ENCODE results near the gene EFHC1.

Gene EFHC1

GRCh38 chr6:52537001-52537753, 117.0 kb downstream of the EFHC1 start:
- no peak for DNase-seq (ENCODE audit: low read depth)
- TF ChIP-seq MYC (IDR thresholded peaks at IDR 0.05; ENCODE audit: low read depth, low read length): no peak
- TF ChIP-seq, protein P1, sequence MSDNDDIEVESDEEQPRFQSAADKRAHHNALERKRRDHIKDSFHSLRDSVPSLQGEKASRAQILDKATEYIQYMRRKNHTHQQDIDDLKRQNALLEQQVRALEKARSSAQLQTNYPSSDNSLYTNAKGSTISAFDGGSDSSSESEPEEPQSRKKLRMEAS (IDR thresholded peaks at IDR 0.05; ENCODE audit: low read depth, low read length): no peak
- TF ChIP-seq POLR2A (IDR thresholded peaks at IDR 0.05; ENCODE audit: extremely low read depth, insufficient read length): no peak
- TF ChIP-seq, protein P2, sequence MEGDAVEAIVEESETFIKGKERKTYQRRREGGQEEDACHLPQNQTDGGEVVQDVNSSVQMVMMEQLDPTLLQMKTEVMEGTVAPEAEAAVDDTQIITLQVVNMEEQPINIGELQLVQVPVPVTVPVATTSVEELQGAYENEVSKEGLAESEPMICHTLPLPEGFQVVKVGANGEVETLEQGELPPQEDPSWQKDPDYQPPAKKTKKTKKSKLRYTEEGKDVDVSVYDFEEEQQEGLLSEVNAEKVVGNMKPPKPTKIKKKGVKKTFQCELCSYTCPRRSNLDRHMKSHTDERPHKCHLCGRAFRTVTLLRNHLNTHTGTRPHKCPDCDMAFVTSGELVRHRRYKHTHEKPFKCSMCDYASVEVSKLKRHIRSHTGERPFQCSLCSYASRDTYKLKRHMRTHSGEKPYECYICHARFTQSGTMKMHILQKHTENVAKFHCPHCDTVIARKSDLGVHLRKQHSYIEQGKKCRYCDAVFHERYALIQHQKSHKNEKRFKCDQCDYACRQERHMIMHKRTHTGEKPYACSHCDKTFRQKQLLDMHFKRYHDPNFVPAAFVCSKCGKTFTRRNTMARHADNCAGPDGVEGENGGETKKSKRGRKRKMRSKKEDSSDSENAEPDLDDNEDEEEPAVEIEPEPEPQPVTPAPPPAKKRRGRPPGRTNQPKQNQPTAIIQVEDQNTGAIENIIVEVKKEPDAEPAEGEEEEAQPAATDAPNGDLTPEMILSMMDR (IDR thresholded peaks at IDR 0.05; ENCODE audit: low read depth, low read length): no peak
- no peak overlapping the region for H3K4me3 ChIP-seq (ENCODE audit: low read depth, low read length)

DNA sequence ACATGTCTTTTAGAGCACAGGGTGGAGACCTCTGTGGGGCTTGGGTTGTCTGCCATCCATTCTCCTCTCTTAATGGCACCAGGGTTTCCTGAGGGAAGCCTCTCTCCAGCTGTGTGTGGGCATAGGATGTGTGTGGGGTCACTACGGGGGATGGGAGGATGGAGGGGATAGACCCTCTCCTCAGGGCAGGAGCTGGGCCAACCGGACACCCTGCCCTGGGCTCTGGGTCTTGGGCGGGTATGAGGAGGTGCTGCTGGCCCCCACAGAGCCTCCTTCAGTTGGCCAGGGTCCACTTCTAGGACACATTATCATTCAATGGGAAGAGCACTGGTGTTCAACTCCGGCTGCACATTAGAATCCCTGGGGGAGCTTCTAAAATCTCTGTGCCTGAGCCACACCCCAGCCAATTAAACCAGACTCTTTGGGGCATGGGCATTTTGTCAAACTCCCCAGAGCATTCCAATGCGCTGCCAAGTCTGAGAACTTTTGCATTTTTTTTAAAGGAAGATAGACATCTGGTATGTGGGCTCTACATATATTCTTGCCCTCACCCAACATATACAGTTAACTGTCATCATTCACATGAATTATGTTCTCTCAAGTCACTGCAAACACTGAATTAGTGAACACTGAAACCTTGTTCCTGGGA, 118.2 kb downstream of the EFHC1 start:
- DNase-seq (ENCODE audit: low read depth): no peak
- no peak overlapping the region for H3K4me3 ChIP-seq (ENCODE audit: low read depth, low read length)

DNA sequence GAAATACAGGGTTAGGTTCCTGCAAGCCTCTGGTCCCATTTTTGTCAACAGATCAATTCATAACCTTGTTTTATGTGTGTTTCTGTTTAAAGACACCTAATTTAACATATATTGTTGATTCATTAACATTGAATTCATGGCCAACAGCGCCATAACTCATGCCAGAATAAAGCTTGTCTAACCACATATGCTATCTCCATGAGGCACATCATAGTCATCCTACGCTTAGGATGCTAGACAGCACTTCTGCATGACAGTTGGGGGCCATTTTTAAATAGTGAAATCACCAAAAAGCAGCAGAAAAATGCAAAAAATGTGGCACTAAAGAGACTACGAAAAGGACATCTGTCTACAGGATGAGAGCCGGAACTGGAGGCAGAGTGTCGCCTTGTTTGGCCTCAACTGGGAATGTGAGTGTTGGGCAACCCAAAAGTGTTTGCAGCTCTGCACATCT, 118.8 kb downstream of the EFHC1 start:
- DNase-seq (ENCODE audit: low read depth): no peak
- TF ChIP-seq, protein P1 (IDR thresholded peaks at IDR 0.05; ENCODE audit: low read depth, low read length): no peak
- TF ChIP-seq MYC (IDR thresholded peaks at IDR 0.05; ENCODE audit: low read depth, low read length) (no peak), POLR2A (IDR thresholded peaks at IDR 0.05; ENCODE audit: extremely low read depth, insufficient read length) (no peak)
- TF ChIP-seq, protein P2 (IDR thresholded peaks at IDR 0.05; ENCODE audit: low read depth, low read length): no peak

More for the DNA sequence above, 118.2 kb downstream of the EFHC1 start:
- TF ChIP-seq, protein P1 (IDR thresholded peaks at IDR 0.05; ENCODE audit: low read depth, low read length): no peak
- TF ChIP-seq MYC (IDR thresholded peaks at IDR 0.05; ENCODE audit: low read depth, low read length) (no peak), POLR2A (IDR thresholded peaks at IDR 0.05; ENCODE audit: extremely low read depth, insufficient read length) (no peak)
- TF ChIP-seq, protein P2 (IDR thresholded peaks at IDR 0.05; ENCODE audit: low read depth, low read length): no peak

GRCh38 chr6:52539607-52540006, 119.5 kb downstream of the EFHC1 start:
- TF ChIP-seq POLR2A (IDR thresholded peaks at IDR 0.05; ENCODE audit: extremely low read depth, insufficient read length) (no peak), MYC (IDR thresholded peaks at IDR 0.05; ENCODE audit: low read depth, low read length) (no peak)
- TF ChIP-seq, protein P1 (IDR thresholded peaks at IDR 0.05; ENCODE audit: low read depth, low read length): no peak
- TF ChIP-seq, protein P2 (IDR thresholded peaks at IDR 0.05; ENCODE audit: low read depth, low read length): no peak
- no peak for DNase-seq (ENCODE audit: low read depth)
- no peak overlapping the region for H3K4me3 ChIP-seq (ENCODE audit: low read depth, low read length)

More for the DNA sequence above, 118.8 kb downstream of the EFHC1 start:
- H3K4me3 ChIP-seq (ENCODE audit: low read depth, low read length): no peak overlapping the region

GRCh38 chr6:52540286-52540902, 120.3 kb downstream of the EFHC1 start:
- DNase-seq (ENCODE audit: low read depth): no peak
- no peak overlapping the region for H3K4me3 ChIP-seq (ENCODE audit: low read depth, low read length)
- TF ChIP-seq, protein P2 (IDR thresholded peaks at IDR 0.05; ENCODE audit: low read depth, low read length): no peak
- TF ChIP-seq, protein P1 (IDR thresholded peaks at IDR 0.05; ENCODE audit: low read depth, low read length): no peak
- TF ChIP-seq POLR2A (IDR thresholded peaks at IDR 0.05; ENCODE audit: extremely low read depth, insufficient read length) (no peak), MYC (IDR thresholded peaks at IDR 0.05; ENCODE audit: low read depth, low read length) (no peak)

All from NB4 (cell line).